ENCODE measurements around the gene FOXM1.
"Not testable (repeated sequence)": the region's sequence is repeated elsewhere in the genome, so short reads cannot be mapped to it uniquely, and the experiment has no call there.

FOXM1 gene

GRCh38 chr12:2879853-2880252 lies 2.9 kb upstream of the FOXM1 start:
- no peak for DNase-seq

- DNase-seq: peak; percentile 89
These were observed 1.2 kb upstream of the FOXM1 start for GRCh38 chr12:2877953-2878732.

DNA sequence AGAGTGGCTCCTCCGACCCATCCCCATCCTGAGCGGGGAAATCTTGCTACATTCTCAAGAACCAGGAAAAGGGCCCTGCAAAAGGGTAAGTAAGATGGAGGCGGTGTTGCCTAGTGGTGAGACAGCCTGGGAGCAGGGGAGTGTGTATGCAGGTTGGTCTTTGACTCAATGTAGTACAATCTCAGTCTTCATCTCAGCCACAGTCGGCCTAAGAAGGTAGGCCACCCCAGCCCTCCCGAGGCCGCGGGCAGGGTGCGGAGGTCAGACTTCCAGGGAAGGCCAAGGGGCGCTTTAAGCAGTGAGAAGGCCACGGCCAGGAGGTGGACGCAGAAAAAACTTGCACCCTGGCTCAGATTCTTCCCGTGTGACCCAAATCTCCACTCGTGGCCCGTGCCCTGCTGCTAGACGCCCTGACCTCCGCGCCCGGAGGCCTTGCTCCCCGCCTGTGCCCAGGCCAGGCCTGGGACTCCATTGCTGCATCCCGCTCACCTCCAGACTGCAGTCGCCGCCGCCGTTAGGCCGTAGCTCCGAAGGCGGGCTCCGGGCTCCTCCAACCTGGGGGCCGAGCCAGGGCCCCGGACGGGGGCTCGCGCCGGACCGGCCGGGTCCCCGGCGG lies 435 bp downstream of the FOXM1 start:
- peak; percentile 49 for DNase-seq

DNA sequence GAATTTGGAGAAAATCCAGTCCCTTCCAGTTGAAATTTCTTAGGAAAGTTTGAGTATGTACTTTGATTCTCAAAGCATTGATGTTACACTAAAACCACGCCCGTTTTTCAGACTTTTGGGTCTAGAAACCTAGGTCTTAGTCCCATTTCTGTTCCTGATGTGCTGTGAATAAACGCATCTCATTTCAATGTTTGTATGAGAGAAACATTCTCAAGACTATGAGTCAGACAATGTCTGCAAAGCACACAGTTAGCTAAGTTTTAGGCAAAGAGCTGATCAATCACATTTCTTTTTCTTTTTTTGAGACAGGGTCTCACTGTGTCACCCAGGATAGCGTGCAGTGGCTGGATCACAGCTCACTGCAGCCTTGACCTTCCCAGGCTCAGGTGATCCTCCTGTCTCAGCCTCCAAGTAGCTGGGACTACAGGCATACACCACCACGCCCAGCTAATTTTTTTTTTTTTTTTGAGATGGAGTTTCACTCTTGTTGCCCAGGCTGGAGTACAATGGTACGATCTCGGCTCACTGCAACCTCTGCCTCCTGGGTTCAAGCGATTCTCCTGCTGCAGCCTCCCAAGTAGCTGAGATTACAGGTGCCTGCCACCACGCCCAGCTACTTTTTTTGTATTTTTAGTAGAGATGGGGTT lies 7.9 kb downstream of the FOXM1 start:
- DNase-seq: not testable (repeated sequence)

DNA sequence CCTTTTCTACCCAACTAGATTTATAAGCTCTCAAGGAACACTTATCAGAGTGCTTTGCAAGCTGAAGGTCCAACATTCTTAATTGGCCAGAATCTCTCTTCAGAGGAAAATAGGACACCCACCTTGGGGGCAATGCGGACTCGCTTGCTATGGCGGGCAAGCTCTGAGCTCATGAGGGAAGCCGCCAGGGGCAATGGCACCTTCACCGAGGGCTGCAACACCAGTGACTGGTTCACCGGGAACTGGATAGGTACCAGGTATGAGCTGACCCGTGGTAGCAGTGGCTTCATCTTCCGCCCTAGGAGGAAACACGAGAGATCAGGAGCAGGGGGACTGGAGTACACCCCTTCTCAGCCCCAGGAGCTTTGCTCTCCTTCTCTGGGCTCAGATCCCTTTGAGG lies 12.8 kb downstream of the FOXM1 start:
- no peak for DNase-seq

DNA sequence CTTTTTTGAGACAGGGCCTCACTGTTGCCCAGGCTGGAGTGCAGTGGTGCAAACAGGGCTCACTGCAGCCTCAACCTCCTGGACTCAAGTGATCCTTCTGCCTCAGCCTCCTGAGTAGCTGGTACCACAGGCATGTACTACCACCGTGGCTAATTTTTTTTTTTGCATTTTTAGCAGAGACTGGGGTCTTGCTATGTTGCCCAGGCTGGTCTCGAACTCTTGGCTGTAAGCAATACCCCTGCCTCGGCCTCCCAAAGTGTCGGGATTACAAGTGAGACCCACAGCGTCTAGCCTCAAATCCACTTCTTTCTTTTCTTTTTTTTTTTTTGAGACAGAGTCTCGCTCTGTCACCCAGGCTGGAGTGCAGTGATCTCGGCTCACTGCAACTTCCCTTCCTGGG lies 13.6 kb downstream of the FOXM1 start:
- not testable (repeated sequence) for DNase-seq

GRCh38 chr12:2862876-2863275 lies 14.1 kb downstream of the FOXM1 start:
- DNase-seq: no peak

GRCh38 chr12:2860170-2860569 lies 16.8 kb downstream of the FOXM1 start:
- no peak for DNase-seq

- DNase-seq: no peak
These were observed 18.0 kb downstream of the FOXM1 start for GRCh38 chr12:2858944-2859421.

GRCh38 chr12:2858334-2858733 lies 18.6 kb downstream of the FOXM1 start:
- no peak for DNase-seq

DNA sequence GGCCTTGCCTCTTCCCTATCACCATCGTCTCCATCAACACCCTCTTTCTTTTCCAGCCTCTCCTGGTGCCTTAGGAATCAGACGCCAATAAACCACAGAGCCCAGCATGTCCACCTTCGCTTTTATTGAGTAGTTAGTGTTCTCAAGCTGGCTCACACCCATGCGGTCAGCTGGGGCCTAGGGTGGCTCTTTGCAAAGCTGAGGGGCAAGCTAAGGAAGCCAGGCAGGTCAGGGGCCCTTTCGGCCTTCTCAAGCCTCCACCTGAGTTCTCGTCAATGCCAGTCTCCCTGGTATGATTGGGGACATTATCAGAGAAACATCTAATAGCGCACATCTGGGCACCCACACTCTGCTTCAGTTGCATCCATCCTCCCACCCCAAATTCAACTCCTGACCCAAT lies 19.4 kb downstream of the FOXM1 start:
- no peak for DNase-seq

- peak; percentile 45 for DNase-seq
These were observed 19.9 kb downstream of the FOXM1 start, which contains the start of gene TEX52 for GRCh38 chr12:2857021-2857431. TSS of gene TEX52 (minus strand) at chr12:2857039. CDS start at chr12:2857026, 13 bp downstream.

DNA sequence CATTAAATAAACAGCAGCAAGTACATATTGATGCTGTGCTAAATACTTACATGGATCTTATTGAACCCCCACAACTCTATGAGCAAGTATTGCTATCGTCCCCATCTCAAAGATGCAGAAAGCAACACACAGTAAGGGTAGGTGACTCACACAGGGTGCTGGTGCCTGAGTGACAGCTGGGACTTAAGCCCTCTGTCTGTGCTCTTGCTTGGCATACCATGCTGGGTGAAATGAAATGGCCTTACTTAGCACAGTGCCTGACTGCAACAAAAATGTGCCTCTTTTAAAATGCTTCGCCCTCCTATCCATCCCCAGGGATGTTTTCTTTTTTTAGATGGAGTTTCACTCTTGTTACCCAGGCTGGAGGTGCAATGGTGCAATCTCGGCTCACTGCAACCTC lies 20.9 kb downstream of the FOXM1 start:
- no peak for DNase-seq

GRCh38 chr12:2855546-2855945 lies 21.4 kb downstream of the FOXM1 start:
- no peak for DNase-seq

- no peak for DNase-seq
These were observed 22.1 kb downstream of the FOXM1 start for GRCh38 chr12:2854669-2855453.

GRCh38 chr12:2853626-2854025 lies 23.3 kb downstream of the FOXM1 start:
- peak; percentile 76 for DNase-seq

DNA sequence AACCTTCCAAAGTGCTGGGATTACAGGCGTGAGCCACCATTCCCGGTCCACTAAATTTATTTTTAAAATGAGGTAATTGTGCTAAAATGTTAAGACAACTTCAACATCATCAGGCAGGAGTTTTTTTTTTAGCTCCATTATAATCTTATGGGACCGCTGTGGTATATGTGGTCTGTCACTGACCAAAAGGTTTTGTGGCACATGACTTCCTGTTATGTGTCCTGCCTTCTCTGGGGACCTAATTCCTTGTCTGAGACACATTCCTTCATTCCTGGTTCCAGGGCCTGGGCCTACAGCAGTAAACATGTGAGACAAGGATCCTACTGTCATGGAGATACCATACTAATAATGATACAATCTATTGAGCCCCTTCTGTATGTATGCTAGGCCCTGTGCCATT lies 25.0 kb downstream of the FOXM1 start:
- DNase-seq: no peak

DNA sequence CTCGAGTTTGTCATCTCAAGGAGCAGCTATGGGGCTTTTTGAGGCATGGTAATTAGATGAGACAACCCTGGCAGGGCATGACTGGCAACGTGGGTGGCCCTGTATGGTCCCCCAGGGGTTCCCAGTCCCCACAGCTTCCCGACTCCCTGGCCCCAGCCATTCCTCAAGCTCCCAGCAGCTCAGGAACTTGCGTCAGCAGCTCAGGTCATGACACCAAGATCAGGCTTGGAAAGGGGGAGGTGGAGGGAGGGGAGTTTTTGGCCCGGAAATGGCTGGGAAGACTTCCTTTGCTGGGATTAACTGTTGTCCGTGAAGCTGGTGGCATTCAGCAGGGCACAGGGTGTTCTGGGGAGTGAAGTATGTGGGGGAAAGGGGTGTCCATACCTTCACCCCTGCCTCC lies 31.7 kb downstream of the FOXM1 start:
- no peak for DNase-seq

DNA sequence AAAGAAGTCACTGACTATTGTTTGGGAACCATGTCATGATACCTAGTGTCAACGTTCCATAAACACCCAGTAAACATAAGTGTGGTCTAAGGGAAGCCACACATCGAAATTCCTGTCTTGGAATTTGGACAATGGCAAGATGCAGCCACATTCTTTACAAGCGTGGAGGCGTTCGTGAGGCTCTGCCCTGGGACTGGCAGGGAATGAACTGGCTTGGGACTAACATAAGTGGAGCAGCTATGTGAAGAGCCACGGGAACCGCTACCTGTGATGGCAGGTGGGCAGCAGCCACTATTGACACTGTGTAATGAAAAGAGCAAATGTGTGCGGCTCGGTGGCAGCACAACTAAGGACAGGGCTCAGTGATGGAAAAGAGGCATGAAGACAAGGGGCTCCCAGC lies 32.2 kb downstream of the FOXM1 start:
- no peak for DNase-seq

DNA sequence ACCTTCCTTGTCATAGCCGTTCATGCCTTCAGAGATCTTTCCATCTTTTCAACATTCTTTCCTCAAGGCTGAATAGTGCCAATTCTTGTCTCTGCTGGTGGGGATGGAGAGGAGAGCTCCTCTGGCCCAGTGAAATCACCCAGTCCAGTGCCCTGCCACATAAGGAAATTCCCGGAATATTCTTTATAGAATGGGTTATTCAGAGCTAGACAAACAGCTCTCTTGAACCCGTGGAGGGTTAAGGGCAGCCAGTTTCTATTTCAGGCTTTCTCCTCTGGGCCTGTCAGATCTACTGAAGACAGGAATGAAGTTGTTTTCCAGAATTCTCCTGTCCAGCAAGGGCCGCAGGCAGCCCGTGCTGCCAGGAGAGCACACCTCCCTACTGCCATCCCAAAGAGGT lies 34.0 kb downstream of the FOXM1 start:
- DNase-seq: no peak

DNA sequence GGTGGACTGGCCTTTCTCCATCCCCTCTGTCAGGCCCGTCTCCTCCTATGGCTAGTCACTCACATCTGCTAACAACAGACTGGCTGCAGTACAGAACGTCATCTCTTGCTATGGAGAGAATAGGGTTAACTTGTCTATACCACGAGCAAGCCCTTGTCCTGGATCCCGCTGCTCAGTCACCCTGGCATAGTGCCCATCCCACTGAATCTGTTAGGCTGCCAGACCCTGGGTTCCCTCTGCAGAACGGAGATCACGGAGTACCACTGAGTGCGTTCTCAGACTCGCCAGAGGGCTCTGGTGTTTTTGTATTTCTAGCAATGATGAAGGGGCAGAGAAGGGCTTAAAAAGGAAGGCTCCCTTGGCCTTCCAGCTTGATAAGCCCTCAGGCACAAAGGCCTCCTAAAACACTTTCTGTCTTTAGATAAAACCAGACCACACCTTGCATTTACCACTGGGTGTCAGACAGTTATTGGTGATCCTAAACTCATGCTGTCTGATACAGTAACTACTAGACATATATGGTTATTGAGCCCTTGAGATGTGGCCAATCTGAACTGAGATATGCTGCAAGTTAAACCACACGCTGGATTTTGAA lies 35.8 kb downstream of the FOXM1 start:
- DNase-seq: peak; percentile 29

- DNase-seq: no peak
These were observed 40.4 kb downstream of the FOXM1 start for GRCh38 chr12:2836574-2836973.

Measured in NCI-H1092 treated with DMSO at 0.1 percent for 48 hours (cell line).